Transverse colon (tissue), 4 donors: ENCODE measurements around the gene LPIN2. TPM values are rescaled to one million over a fixed set of nuclear protein-coding genes. Genes with fewer than 3 reads are reported as not detected.

Experiments
- DNase-seq: peaks from one replicate; pipeline ENCODE4 v3.0.0-alpha.2; 2019
- H3K27ac ChIP-seq, 4 donors: fragments of 200-600 bp; sonication (generic); 2 replicates each; pipeline ENCODE4 v1.5.1; 2016 to 2018; ENCODE audit warnings: inconsistent platforms in 4 of 4
- H3K27me3 ChIP-seq: fragments of 200-600 bp; sonication (generic); 2 replicates; pipeline ENCODE4 v1.5.1; 2017; ENCODE audit warnings: inconsistent platforms
- H3K36me3 ChIP-seq, 4 donors: fragments of 200-600 bp; sonication (generic); 2 replicates each; pipeline ENCODE4 v1.5.1; 2017 to 2019; ENCODE audit warnings: inconsistent platforms in 4 of 4
- H3K4me1 ChIP-seq, 4 donors: fragments of 200-600 bp; sonication (generic); 2 replicates each; pipeline ENCODE4 v1.5.1; 2017 to 2020; ENCODE audit warnings: inconsistent platforms in 4 of 4
- H3K4me3 ChIP-seq, 4 donors: fragments of 200-600 bp; sonication (generic); 1 replicate in 1 of 4; 2 replicates in 3 of 4; pipeline versions ENCODE4 v1.5.1 to v1.6.1; 2017 to 2019; ENCODE audit warnings: inconsistent platforms in 4 of 4
- H3K9me3 ChIP-seq, 2 donors: fragments of 200-600 bp; sonication (generic); 2 replicates each; pipeline ENCODE4 v1.5.1; 2017 to 2019; ENCODE audit warnings: inconsistent platforms in 2 of 2
- CTCF ChIP-seq, 5 experiments: fragments of 200-600 bp in 3 of 5; fragments of 450-650 bp in 2 of 5; sonication (generic) in 3 of 5; IDR thresholded peaks; 1 replicate in 2 of 5; 2 replicates in 3 of 5; pipeline ENCODE4 v1.5.1; 2016 to 2017; ENCODE audit warnings: antibody characterized with exemption in 5 of 5, inconsistent platforms in 3 of 5, mild to moderate bottlenecking in 2 of 5, moderate library complexity in 1 of 5
- EP300 ChIP-seq: sonication (generic); formaldehyde crosslinking; IDR thresholded peaks from one replicate; pipeline ENCODE4 v1.6.1; 2017; ENCODE audit warnings: antibody characterized with exemption, low read depth
- POLR2A ChIP-seq: fragments of 450-650 bp; IDR thresholded peaks from one replicate; pipeline ENCODE4 v1.6.1; 2016; ENCODE audit warnings: antibody characterized with exemption, mild to moderate bottlenecking, moderate library complexity
- POLR2AphosphoS5 ChIP-seq, 3 donors: sonication (generic); formaldehyde crosslinking; IDR thresholded peaks; one replicate each; pipeline ENCODE4 v1.6.1; 2016; ENCODE audit warnings: antibody characterized with exemption in 3 of 3
- WGBS, 2 donors: methylation state at CpG; one replicate each; pipeline ENCODE4 v1.1.5; 2018; ENCODE audit warnings: low coverage in 1 of 2; 5-methylcytosine and 5-hydroxymethylcytosine counted together
- in situ Hi-C, 4 donors: fragments of 200-750 bp; cut with MboI; loops; one replicate each; pipeline versions ENCODE4 v1.15.0 to v1.15.1; 2017; ENCODE audit warnings: low sequenced_read_pairs in 3 of 4, low pct_ligation_motif_present in 1 of 4, low pct_unique_long_range_greater_than_20kb in 1 of 4
- intact Hi-C: fragments of 100-400 bp; cut with DNase I; formaldehyde crosslinking; loops from one replicate; pipeline ENCODE4 v1.15.1; 2023; ENCODE audit warnings: low total_unique reads
- total RNA-seq, 4 donors: library from RNA; depleted of rRNA; stranded (reverse); fragments of >200 nt; gene quantifications; one replicate each; pipeline ENCODE4 v1.1.0, GENCODE V29; 2016

Gene LPIN2
- total RNA-seq, 4 donors from 2014 or later = 11.1 to 151 (median 87.0) TPM

DNA sequence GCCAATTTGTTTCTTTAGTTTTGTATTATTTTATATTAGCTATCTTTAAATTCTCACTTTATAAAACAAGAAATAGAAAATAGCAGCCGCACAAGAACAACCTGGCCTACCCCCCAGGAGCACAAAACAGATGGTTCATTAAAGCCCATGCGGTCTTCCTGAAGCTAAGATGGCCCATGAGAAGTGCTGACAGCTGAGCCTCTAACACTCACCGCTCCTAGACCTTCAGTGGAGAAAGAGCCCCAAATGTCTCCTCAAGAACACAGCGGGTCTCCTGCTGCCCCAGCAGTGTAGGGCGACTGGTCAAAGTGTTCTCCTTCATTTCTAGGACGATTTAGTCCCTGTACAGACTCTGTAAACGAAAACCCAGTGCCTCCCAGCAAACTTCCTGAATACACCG is 45.1 kb downstream of the LPIN2 start:
- Histone ChIP-seq H3K4me1 (peaks cover 4 to 61% (median 23%) of the 10 kb centered on the region in 4 donors), H3K27me3 (no peaks in the 10 kb centered on the region), H3K27ac (peak overlapping the region; percentile 10 to 71 (median 29)), H3K9me3 (no peaks in the 10 kb centered on the region), H3K4me3 (no peak overlapping the region), H3K36me3 (no peaks in the 10 kb centered on the region)
- DNase-seq = no peak
- WGBS, 2 donors = 68 to 77% methylated on average over 7 to 8 of the region's 8 CpGs
- intact Hi-C loops = no loop called here
- in situ Hi-C loops = no loop called here
- TF ChIP-seq CTCF (IDR thresholded peaks at IDR 0.05) (no peak), EP300 (no peak), POLR2AphosphoS5 (IDR thresholded peaks at IDR 0.05) (no peak)

DNA sequence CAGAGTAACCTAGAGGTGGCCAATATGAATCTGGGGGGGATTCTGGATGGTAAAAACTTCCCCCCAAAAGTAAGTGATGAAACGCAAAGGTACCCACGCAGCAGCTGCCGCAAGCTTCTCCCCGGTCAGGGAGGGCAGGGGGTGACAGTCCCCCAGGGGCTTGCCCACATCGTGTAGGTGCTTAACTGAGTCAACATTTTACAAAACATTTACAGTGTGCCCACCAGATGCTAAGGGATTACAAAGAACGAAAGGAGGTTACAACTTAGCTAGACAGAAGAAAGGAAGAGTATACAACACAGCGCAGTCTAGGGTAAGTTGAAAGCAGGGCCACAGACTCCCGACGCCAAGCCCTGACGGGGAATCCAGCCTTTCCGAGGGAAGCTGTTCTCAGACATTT is 45.6 kb downstream of the LPIN2 start:
- TF ChIP-seq POLR2AphosphoS5 (IDR thresholded peaks at IDR 0.05) (no peak), POLR2A (no peak), CTCF (IDR thresholded peaks at IDR 0.05) (no peak), EP300 (no peak)
- peaks cover 4 to 63% (median 23%) of the 10 kb centered on the region in 4 donors for H3K4me1 ChIP-seq
- DNase-seq = no peak
- H3K36me3 ChIP-seq = no peaks in the 10 kb centered on the region
- H3K27me3 ChIP-seq = no peaks in the 10 kb centered on the region
- 89 to 93% methylated on average over 7 to 11 of the region's 11 CpGs for WGBS, 2 donors
- in situ Hi-C loops = no loop called here
- intact Hi-C loops = no loop called here
- no peak overlapping the region for H3K4me3 ChIP-seq
- H3K27ac ChIP-seq = peak overlapping the region in 2 of 4 donors; percentile 10 to 71
- no peaks in the 10 kb centered on the region for H3K9me3 ChIP-seq

- TF ChIP-seq EP300 (no peak), POLR2A (no peak), CTCF (IDR thresholded peaks at IDR 0.05) (no peak), POLR2AphosphoS5 (IDR thresholded peaks at IDR 0.05) (no peak)
- intact Hi-C loops (no loop called here), in situ Hi-C loops (no loop called here)
- DNase-seq = no peak
- Histone ChIP-seq H3K4me3 (no peak overlapping the region), H3K27ac (no peak overlapping the region), H3K27me3 (no peaks in the 10 kb centered on the region), H3K36me3 (no peaks in the 10 kb centered on the region), H3K9me3 (no peaks in the 10 kb centered on the region), H3K4me1 (peaks cover 10 to 66% (median 28%) of the 10 kb centered on the region in 4 donors)
- WGBS, 2 donors = 88 to 89% methylated on average over 4 of the region's 4 CpGs
Observed at GRCh38 chr18:2966560-2966959, 46.4 kb downstream of the LPIN2 start.

DNA sequence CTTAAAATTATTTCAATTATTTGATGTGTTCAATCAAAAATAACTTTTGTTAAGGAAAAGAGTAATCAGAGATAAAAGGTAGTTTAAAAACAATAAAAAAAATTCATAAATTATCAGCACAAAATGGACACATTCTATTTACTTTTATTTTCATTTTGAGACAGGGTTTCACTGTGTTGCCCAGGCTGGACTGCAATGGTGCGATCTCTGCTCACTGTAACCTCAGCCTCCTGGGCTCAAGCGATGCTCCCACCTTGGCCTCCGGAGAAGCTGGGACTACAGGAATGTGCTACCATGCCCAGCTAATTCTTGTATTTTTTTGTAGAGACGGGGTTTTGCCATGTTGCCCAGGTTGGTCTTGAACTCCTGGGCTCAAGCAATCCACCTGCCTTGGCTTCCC is 47.1 kb downstream of the LPIN2 start:
- intact Hi-C loops = no loop called here
- 84 to 100% methylated on average over 2 to 4 of the region's 4 CpGs for whole genome bisulfite sequencing, 2 donors
- Histone ChIP-seq H3K27ac (no peak overlapping the region), H3K4me1 (peaks cover 17 to 66% (median 34%) of the 10 kb centered on the region in 4 donors), H3K36me3 (no peaks in the 10 kb centered on the region), H3K27me3 (no peaks in the 10 kb centered on the region), H3K9me3 (no peaks in the 10 kb centered on the region), H3K4me3 (no peak overlapping the region)
- in situ Hi-C loops = no loop called here
- TF ChIP-seq CTCF (IDR thresholded peaks at IDR 0.05) (no peak), POLR2AphosphoS5 (IDR thresholded peaks at IDR 0.05) (no peak), EP300 (no peak), POLR2A (no peak)
- DNase-seq = no peak
